Left lung (tissue), 14 donors: ENCODE results near the gene DNAJB11. TPM values are rescaled to one million over a fixed set of nuclear protein-coding genes. Genes with fewer than 3 reads are reported as not detected.
A peak's percentile ranks its signal among the peaks of the same experiment; 100 is the strongest.

ENCODE experiments used
- ATAC-seq: fragments of 200-7000 bp; cut with Tn5 transposase; one replicate; pipeline ENCODE4 v1.9.1; 2020; ENCODE audit warnings: moderate library complexity
- DNase-seq, 4 donors: peaks; one replicate each; pipeline ENCODE4 v3.0.0-alpha.2; 2013 to 2020
- H3K27ac ChIP-seq, 2 donors: fragments of 200-600 bp; sonication (generic) in 1 of 2; one replicate each; pipeline versions ENCODE4 v1.5.0 to v1.8.0; 2020 to 2021
- H3K27me3 ChIP-seq, 2 donors: fragments of 200-600 bp; sonication (generic) in 1 of 2; one replicate each; pipeline versions ENCODE4 v1.5.0 to v1.8.0; 2020 to 2021
- H3K36me3 ChIP-seq, 2 donors: fragments of 200-600 bp; sonication (generic) in 1 of 2; one replicate each; pipeline versions ENCODE4 v1.5.0 to v1.8.0; 2020 to 2021
- H3K4me1 ChIP-seq, 2 donors: fragments of 200-600 bp; one replicate each; pipeline ENCODE4 v1.8.0; 2021
- H3K4me3 ChIP-seq, 2 donors: fragments of 200-600 bp; sonication (generic) in 1 of 2; one replicate each; pipeline versions ENCODE4 v1.5.0 to v1.8.0; 2020 to 2021; ENCODE audit warnings: mild to moderate bottlenecking in 1 of 2
- H3K9me3 ChIP-seq, 2 donors: fragments of 200-600 bp; sonication (generic) in 1 of 2; one replicate each; pipeline versions ENCODE4 v1.5.0 to v1.8.0; 2020 to 2021
- intact Hi-C, 2 donors: fragments of 100-400 bp; cut with DNase I; formaldehyde crosslinking; loops; one replicate each; pipeline versions ENCODE4 v1.11.2 to v1.14.2; 2022
- long read RNA-seq, 12 donors: library from polyadenylated mRNA in 2 of 12; unstranded in 2 of 12; transcript quantifications; one replicate each; pipeline ENCODE4 v2.0.0 and lab custom pipeline, GENCODE V29; 2019 to 2026
- polyA plus RNA-seq, 6 donors: library from polyadenylated mRNA; unstranded; fragments of 120-200 nt; gene quantifications; one replicate each; pipeline ENCODE4 v1.2.1, GENCODE V29; 2013; ENCODE audit not compliant: insufficient read length in 6 of 6
- total RNA-seq, 2 donors: library from RNA; stranded (reverse); fragmentation: NEBNext Ultra II Directional; extraction: Animal tissue kit (Norgen Biotek cat#: 25700); gene quantifications; one replicate each; pipeline ENCODE4 v1.2.1, GENCODE V29; 2021
- TF ChIP-seq, protein P1 (sequence below), 2 donors: fragments of 200-600 bp; sonication (generic) in 1 of 2; IDR thresholded peaks; one replicate each; pipeline versions ENCODE4 v1.5.0 to v1.8.0; 2021; ENCODE audit warnings: antibody characterized with exemption in 2 of 2
- donor health status: DM: no; HTN: yes; CAD: no.
- donor health status: DM: no; HTN: no; CAD: no.

Gene DNAJB11
- total RNA-seq = 10 to 100 TPM; 46.8 to 78.3 TPM
- 10 to 100 TPM; 52.5 to 69.8 (median 58.0) TPM for polyA plus RNA-seq
- long read RNA-seq, donor 1, full-length matches to known transcripts = 38 of 43 reads
- long read RNA-seq, donor 1, partial matches to known transcripts = 5 of 43 reads
- long read RNA-seq, donor 1, other reads (novel, unspliced or antisense) = 0 of 43 reads
- long read RNA-seq, donor 2, full-length matches to known transcripts = 18 of 28 reads
- long read RNA-seq, donor 2, partial matches to known transcripts = 10 of 28 reads
- long read RNA-seq, donor 2, other reads (novel, unspliced or antisense) = 0 of 28 reads
- long read RNA-seq, donor 3, full-length matches to known transcripts = 35 of 35 reads
- long read RNA-seq, donor 3, partial matches to known transcripts = 0 of 35 reads
- long read RNA-seq, donor 3, other reads (novel, unspliced or antisense) = 0 of 35 reads
- long read RNA-seq, donor 4, transcript DNAJB11-201 (10 exons, 1,688 nt) = major isoform, 50 of 53 reads
- long read RNA-seq, donor 4, partial matches to known transcripts = 3 of 53 reads
- long read RNA-seq, donor 4, other reads (novel, unspliced or antisense) = 0 of 53 reads
- long read RNA-seq, donor 5, full-length matches to known transcripts = 26 of 35 reads
- long read RNA-seq, donor 5, partial matches to known transcripts = 9 of 35 reads
- long read RNA-seq, donor 5, other reads (novel, unspliced or antisense) = 0 of 35 reads
- long read RNA-seq, donor 6, full-length matches to known transcripts = 22 of 22 reads
- long read RNA-seq, donor 6, partial matches to known transcripts = 0 of 22 reads
- long read RNA-seq, donor 6, other reads (novel, unspliced or antisense) = 0 of 22 reads
- long read RNA-seq, donor 7, transcript DNAJB11-201 (10 exons, 1,688 nt) = major isoform, 16 of 17 reads
- long read RNA-seq, donor 7, partial matches to known transcripts = 0 of 17 reads
- long read RNA-seq, donor 7, other reads (novel, unspliced or antisense) = 0 of 17 reads
- long read RNA-seq, donor 8, full-length matches to known transcripts = 18 of 18 reads
- long read RNA-seq, donor 8, partial matches to known transcripts = 0 of 18 reads
- long read RNA-seq, donor 8, other reads (novel, unspliced or antisense) = 0 of 18 reads
- long read RNA-seq, donor 9, partial matches to known transcripts = 0 of 1 reads
- long read RNA-seq, donor 9, other reads (novel, unspliced or antisense) = 0 of 1 reads
- long read RNA-seq, donor 10, transcript DNAJB11-201 (10 exons, 1,688 nt) = major isoform, 146 of 153 reads
- long read RNA-seq, donor 10, partial matches to known transcripts = 3 of 153 reads
- long read RNA-seq, donor 10, other reads (novel, unspliced or antisense) = 4 of 153 reads
- long read RNA-seq, donor 11, full-length matches to known transcripts = 28 of 28 reads
- long read RNA-seq, donor 11, partial matches to known transcripts = 0 of 28 reads
- long read RNA-seq, donor 11, other reads (novel, unspliced or antisense) = 0 of 28 reads
- long read RNA-seq, donor 12, full-length matches to known transcripts = 36 of 42 reads
- long read RNA-seq, donor 12, partial matches to known transcripts = 6 of 42 reads
- long read RNA-seq, donor 12, other reads (novel, unspliced or antisense) = 0 of 42 reads

DNA sequence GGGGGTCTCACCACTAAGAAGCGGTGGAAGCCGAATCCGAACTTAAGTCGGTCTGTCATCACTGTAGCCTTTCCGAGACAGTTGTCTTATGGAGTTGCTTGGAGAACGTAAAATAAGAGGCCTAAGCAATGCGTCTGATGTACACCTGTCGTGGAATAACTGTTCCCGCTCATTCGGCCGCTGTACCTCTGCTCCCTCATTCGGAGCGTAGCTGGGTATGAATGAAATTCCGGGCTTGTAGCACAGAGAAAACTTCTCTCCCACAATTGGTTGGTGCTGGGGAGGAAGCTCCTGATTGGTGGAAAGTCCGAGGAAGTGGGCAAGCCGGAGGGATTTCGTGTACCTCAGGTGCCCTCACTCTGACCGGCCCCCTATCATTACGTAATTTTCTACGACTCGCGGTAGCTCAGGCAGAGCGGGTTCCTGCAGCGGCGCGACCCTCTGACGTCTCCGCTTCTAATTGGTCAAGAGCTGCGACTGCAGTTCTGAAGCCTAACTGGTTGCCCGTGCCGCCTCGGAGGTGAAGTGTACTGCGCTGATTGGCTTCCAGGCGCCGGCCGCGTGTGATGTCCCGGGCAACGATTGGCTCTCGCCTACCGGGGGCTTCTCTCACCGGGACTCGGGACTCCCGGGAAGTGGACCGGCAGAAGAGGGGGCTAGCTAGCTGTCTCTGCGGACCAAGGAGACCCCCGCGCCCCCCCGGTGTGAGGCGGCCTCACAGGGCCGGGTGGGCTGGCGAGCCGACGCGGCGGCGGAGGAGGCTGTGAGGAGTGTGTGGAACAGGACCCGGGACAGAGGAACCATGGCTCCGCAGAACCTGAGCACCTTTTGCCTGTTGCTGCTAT is at the start of gene DNAJB11:
DNAJB11 (plus strand) TSS at position 625 of the 845 bp plus-strand sequence; CDS start at position 803, 178 bp downstream.
- DNase-seq = peak; percentile 96 to 100 (median 100)
- TF ChIP-seq, protein P1, sequence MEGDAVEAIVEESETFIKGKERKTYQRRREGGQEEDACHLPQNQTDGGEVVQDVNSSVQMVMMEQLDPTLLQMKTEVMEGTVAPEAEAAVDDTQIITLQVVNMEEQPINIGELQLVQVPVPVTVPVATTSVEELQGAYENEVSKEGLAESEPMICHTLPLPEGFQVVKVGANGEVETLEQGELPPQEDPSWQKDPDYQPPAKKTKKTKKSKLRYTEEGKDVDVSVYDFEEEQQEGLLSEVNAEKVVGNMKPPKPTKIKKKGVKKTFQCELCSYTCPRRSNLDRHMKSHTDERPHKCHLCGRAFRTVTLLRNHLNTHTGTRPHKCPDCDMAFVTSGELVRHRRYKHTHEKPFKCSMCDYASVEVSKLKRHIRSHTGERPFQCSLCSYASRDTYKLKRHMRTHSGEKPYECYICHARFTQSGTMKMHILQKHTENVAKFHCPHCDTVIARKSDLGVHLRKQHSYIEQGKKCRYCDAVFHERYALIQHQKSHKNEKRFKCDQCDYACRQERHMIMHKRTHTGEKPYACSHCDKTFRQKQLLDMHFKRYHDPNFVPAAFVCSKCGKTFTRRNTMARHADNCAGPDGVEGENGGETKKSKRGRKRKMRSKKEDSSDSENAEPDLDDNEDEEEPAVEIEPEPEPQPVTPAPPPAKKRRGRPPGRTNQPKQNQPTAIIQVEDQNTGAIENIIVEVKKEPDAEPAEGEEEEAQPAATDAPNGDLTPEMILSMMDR (IDR thresholded peaks at IDR 0.05) = peak in 1 of 2 donors; percentile 17
- intact Hi-C loops = no loop called here
- H3K4me3 ChIP-seq = peak within 1 kb of the TSS; percentile 80 to 90
- H3K27me3 ChIP-seq = no peaks in the 10 kb centered on the region
- H3K27ac ChIP-seq = peak within 1 kb of the TSS; percentile 73 to 94
- H3K9me3 ChIP-seq = no peaks in the 10 kb centered on the region
- peaks cover 20 to 57% of the 10 kb centered on the region in 2 donors for H3K4me1 ChIP-seq
- H3K36me3 ChIP-seq = peaks cover 0 to 32% of the 10 kb centered on the region in 2 donors
- peak; percentile 94 for ATAC-seq

- ATAC-seq (no peak), DNase-seq (no peak)
- Histone ChIP-seq H3K4me3 (no peak overlapping the region), H3K36me3 (no peaks in the 10 kb centered on the region), H3K9me3 (peaks cover 0 to 9% of the 10 kb centered on the region in 2 donors), H3K27ac (no peak overlapping the region), H3K4me1 (no peaks in the 10 kb centered on the region), H3K27me3 (peaks cover 0 to 5% of the 10 kb centered on the region in 2 donors)
- intact Hi-C loops = no loop called here
- TF ChIP-seq, protein P1 (IDR thresholded peaks at IDR 0.05) = no peak
Observed at GRCh38 chr3:186520957-186521842, 49.3 kb upstream of the DNAJB11 start.

DNA sequence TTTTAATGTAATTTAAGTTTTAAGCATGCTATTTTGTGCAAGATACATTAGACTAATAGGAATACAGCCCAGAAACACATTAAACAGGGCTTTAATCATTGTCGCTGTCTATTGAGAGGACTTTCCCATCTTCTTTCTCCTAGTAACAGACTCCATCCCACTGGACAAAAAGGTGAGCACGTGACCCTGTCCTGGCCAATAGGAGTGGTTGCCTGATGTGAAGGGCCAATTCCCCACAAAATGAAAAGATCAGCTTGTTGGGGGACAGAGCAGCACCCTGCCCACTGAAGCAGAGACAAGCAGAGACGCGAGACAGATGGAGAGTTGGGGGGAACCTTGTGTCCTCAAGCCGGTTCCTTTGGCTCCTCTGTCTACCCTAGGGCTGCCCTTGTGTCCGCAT is 47.5 kb upstream of the DNAJB11 start:
- no peaks in the 10 kb centered on the region for H3K36me3 ChIP-seq
- H3K27ac ChIP-seq = no peak overlapping the region
- H3K4me3 ChIP-seq = no peak overlapping the region
- ATAC-seq = no peak
- intact Hi-C loops = no loop called here
- H3K9me3 ChIP-seq = no peaks in the 10 kb centered on the region
- H3K4me1 ChIP-seq = no peaks in the 10 kb centered on the region
- TF ChIP-seq, protein P1 (IDR thresholded peaks at IDR 0.05) = no peak
- H3K27me3 ChIP-seq = peaks cover 0 to 5% of the 10 kb centered on the region in 2 donors
- DNase-seq = no peak
